ENCODE results near the gene TMEM255A.
A peak's percentile ranks its signal among the peaks of the same experiment; 100 is the strongest.
"Not testable (repeated sequence)": the region's sequence is repeated elsewhere in the genome, so short reads cannot be mapped to it uniquely, and the experiment has no call there.

Gene TMEM255A
- total RNA-seq, result 0.10 to 7.2 (median 1.2) reads per million in 17 experiments

DNA sequence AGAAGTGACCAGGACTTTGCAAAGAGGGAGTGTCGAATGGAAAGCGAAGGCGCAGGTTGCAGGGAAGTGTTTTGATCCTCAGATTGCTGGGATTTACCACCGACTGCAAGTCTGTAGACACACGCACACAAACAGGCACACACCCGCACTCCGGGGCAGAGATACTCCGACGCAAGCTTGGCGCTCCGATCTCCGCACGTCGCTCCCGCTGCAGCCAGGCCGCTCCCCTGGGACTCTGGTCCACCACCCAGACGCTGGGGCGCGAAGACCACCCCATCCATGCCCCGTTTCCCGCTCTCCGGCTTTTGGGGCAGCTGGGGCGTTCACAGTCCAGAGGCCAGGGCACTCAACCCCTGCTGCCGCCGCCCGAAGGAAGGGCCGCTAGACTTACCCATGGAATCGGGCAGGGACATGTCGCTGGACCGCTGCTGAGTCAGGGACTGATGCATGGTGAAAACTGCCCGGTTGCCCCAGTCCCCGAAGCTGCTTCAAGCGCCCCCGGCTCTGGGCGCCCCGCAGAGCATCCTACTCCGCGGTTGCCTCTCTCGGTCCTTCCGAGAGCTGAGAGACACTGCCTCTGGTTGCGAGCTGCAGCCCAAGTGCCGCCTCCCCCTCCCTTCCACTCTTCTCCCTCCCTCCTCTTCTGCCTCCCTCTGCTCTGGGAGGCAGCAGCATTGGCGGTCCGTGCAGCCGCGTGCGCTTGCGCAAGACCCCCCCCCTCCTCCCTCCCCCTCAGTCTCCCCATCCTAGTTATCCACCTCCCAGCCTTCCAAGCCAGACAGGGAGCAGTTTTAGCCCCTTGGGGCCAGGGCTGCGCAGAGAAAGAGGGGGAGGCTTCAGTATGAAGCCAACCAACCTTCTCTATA lies at the start of gene TMEM255A:
Gene TMEM255A, minus strand, starts transcription at position 601 of the 866 bp plus-strand sequence. Its CDS starts 152 bp downstream, at position 449.
- no peak for DNase-seq

DNA sequence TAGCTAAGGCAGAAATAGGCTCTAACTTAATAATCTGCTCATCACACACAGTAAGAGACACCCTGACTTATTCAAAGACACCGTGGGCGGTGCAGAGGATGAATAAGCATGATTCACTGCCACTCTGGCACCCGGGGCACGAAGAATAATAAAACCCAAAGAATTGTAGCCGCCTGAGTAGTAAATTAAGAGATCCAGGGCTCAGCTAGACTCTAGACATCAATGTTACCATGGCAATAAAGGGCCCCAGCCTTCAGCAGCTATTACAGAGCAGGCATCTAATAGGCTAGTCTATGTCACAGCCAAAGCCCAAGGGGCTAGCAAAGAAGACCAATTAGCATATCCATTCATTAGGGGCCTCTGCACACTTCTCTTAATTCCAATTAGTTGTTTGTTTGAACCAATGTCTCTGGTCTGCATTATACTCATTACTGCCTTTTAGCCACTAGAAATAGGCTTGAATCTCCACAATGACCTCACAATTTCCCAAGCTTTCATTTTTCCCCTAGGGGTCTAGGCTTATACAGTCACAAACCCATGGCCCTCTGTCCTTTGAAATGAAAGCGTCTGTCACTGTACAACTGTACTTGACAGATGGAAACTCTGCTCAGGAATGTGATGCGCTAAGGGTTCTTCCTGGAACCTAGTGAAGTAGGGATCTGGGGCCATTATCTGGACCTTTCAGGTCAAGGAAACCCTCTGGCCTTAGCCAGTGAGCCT lies 47.6 kb upstream of the TMEM255A start:
- DNase-seq, result peak; percentile 24 to 56 (median 49)

DNA sequence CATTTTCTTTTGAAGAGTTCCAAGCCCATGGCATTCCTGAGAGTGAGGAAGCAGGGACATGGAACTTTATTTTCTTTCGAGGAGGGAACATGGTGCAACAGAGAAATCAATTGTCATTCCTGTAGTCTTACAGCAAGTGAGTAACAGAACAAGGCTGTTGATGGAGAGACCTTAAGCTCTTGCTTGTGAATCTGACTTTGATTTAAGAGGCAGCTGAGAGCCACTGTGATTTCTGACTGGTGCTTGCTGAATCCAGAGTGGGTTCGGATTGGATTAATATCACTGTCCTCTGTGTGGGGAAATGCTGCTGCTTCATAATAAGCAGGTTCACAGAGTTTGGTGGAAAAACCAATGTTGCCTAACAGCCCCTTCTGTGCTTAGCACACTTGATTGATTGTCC lies 45.9 kb upstream of the TMEM255A start:
- DNase-seq, result no peak

DNA sequence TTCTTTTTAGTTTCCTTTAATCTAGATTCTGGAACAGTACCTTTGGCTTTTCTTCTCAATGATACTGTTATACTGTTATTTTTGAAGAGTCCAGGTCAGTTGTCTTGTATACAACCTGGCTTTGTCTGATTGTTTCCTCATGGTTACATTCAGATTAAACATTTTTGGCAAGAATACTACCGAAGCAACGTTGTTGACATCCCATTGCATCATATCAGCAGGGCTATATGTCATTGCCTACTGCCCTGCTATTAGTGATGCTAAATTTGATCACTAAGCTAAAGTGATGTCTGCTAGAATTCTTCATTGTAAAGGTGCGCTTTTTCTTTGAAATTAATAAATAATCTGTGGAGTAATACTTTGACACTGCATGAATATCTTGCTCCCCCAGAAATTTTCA lies 44.8 kb upstream of the TMEM255A start:
- DNase-seq, result no peak

DNA sequence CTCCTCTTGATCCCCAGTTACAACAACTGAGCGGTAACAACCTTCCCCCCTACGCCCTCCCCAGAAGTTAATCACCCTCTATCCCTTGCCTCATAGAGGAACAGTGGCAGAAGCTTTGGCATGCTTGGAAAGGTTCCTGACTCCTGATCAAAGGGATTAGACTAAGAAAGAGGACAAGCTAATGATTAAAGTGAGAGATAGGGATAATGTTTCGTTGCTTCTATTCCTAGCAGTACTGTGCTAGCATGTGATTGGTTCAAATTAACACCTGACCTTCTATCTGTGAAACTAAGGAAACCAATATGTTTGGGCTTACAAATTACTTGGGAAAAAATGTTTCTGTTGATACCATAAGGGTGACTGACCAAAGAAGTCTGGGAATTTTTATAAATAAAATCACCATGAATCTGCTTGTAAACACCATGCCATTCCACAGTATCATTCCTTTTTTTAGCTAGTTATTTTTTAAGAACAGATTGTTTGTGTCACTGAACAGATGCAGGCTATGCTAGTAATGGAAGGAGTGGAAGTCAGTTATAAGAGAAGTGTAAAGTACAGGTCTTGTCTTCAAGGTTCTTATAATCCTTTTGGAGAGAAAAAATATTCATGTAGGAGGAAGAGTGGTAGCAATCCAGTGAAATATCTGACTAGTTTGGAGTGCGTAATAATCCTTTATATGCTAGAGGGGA lies 39.3 kb upstream of the TMEM255A start:
- no peak for DNase-seq

DNA sequence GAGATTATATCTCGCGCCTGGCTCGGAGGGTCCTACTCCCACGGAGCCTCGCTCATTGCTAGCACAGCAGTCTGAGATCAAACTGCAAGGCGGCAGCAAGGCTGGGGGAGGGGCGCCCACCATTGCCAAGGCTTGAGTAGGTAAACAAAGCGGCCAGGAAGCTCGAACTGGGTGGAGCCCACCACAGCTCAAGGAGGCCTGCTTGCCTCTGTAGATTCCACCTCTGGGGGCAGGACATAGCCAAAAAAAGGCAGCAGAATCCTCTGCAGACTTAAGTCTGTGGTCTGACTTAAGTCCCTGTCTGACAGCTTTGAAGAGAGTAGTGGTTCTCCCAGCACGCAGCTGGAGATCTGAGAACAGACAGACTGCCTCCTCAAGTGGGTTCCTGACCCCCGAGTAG lies 33.3 kb upstream of the TMEM255A start:
- DNase-seq, result not testable (repeated sequence)

DNA sequence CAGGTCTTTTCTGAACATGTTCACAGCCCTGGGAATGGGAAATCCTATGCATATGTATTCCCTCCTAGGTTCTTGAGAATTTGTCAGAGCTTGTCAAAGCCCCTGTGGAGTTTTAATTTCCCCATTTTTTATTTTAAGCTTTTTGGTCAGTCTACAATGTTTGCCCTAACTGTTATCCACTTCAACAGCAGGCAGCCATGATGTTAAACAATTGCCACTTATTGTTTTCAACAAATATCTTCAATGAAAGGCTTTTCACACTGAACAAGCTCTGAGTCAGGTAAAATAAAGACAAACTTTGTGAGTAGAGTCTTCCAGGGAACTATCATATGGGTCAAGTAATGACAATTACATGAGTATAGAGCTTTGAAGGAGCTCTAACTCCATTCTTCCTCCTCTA lies 25.6 kb upstream of the TMEM255A start:
- no peak for DNase-seq

DNA sequence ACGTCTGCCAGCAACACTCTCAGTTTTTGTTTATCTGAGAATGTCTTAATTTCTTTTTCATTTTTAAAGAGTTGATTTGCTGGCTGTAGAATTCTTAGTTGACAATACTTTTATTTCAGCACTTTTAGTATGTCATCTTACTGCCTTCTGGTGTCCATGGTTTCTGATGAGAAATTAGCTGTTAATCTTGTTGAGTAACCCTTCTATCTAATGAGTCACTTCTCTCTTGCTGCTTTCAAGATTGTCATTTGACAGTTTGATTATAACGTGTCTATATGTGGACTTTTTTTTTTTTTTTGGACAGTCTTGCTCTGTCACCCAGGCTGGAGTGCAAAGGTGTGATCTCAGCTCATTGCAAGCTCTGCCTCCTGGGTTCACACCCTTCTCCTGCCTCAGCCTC lies 24.0 kb upstream of the TMEM255A start:
- DNase-seq, result peak in 2 of 4 experiments; percentile 24 to 28

DNA sequence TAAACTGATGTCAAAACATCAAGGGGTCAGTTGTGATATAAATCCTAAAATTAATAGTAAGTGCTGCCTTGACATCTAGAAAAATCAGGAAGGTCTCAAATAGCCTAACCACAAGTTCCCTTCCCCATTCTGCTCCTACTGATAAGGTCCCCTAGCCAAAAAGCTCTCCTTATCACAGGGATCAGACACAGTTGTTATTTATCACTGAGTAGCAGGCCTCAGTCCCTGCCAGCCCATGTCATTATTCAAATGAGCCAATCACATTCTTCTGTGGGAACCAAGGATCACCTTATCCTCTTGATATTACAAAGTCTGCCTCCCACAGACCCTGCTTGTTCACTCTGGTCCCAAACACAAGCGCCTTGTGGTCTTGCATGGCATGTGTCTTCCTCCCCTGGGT lies 23.3 kb upstream of the TMEM255A start:
- DNase-seq, result no peak

DNA sequence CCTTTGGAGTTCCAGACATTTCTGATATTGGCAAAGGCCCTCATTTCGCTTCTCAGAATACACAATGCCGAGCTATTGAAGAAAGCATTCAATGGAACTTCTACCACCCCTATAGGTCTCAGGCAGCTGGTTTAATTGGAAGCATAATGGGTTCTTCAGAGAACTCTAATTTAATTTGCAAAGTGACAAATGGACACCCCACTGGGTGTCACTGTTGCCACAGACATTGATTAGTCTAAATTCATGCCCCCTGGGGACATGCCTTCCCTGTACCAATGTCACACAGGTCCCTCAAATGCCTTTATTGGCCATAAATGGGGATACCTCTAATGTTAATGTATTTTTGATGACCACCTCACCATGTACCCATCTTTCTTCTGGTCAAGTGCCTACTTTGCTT lies 22.9 kb upstream of the TMEM255A start:
- peak in 1 of 4 experiments; percentile 3 for DNase-seq

DNA sequence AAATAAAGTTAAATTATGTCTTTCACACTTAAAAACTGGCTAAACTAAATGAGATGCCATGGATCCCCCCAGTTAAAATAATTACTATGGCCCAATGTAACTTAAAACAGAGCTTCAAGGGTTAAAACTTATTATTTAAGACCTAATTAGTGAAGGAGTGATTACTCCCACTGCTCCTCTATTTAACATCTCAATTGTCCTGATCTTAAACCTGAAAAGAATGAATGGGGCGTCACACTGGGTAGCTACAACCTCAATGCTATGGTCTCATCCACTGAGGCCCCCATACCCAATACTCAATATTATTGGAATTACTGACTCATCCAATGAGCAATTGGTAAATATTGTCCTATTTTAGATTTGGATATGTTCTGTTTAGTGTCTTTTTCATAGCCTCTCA lies 21.1 kb upstream of the TMEM255A start:
- no peak for DNase-seq

DNA sequence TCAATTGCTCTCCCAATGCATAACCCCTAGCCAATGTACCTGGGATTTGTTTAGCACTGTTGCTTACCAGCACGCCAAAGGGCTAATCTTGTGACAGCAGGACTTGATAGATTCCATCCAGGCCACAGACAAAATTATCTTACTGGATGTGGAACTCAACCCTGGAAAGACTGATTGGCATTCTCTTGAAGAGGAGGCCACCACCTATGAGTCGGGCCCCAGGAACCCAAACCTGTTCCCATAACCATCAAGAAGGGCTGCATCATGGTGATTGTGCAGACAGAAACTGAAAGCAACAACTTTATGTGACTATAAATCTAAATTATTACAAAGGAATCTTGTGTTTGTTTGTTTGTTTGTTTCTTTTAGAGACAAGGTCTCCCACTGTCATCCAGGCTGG lies 19.9 kb upstream of the TMEM255A start:
- DNase-seq, result no peak

DNA sequence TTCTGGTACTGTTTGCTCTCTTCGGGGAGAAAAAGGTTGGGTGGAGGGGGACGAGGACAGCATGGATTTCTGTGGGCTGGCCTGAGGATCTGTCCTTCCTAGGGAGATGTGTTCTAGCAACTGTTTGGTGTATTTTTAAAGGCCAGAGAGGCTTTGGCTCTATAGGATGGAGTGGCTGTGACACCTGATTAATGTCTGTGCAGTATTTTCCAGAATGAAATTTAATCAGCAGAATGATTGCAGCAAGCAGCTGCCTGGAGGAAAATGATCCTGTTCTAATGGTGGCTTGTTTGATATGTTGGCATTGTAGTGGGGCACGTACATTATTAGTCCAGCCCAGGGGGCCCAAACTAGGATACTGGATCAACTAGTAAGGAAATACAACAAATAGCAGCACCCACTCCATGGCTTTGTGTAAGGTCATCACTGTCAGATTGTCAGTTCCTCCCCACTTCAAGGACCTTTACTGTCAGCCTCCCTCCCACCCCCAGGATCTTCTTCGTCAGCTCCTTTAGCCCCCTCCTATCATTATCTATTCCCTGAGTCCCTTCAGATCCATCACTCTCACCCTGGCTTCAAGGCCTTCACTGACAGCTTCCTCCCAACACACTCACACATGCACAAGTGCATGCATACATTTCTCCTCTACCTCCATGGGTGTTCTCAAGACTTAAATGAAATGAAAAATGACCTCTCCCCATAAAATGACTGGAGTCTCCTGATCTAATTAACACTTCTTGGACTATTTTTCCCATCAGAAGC lies 10.4 kb upstream of the TMEM255A start:
- DNase-seq, result no peak

DNA sequence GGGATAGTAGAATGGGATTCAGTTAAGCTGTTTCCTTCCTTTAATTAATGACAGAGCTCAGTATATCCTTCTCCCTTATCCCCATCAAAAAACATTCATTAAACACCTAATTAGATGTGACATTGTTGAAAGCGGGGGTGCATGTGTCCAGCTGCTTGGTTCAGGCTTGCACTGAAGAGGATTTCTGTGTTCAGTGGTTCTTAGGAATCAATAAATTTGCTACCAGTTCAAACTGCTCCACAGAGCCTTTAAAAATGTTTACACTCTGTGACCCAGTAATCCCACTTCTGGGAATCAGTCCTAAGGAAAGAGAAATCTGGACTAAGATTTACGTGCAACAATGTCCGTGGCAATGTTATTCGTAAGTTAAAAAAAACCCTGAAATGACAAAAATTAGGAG lies 7.2 kb upstream of the TMEM255A start:
- DNase-seq, result no peak

DNA sequence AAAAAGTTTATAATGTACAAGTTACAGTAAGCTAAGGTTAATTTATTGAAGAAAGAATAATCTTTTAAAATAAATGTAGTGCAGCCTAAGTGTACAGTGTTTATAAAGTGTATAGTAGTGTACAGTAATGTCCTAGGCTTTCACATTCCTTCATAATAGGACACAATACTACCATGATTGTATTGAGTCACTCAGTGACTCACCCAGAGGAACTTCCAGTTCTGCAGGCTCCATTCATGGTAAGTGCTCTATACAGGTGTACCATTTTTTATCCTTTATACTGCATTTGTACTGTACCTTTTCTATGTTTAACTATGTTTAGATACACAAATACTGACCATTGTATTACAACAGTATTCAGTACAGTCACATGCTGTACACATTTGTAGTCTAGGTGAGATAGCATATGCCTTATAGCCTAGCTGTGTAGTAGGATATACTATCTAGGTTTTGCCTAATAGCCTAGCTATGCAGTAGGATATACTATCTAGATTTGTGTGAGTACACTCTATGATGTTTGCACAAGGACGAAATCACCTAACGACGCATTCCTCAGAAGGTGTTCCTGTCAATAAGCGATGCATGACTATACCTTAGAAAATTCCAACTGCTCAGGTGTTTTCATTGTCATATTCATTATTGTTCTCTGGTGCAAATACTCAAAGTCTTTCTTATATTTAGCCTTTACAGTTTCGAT lies 5.5 kb upstream of the TMEM255A start:
- DNase-seq, result peak in 1 of 4 experiments; percentile 12

DNA sequence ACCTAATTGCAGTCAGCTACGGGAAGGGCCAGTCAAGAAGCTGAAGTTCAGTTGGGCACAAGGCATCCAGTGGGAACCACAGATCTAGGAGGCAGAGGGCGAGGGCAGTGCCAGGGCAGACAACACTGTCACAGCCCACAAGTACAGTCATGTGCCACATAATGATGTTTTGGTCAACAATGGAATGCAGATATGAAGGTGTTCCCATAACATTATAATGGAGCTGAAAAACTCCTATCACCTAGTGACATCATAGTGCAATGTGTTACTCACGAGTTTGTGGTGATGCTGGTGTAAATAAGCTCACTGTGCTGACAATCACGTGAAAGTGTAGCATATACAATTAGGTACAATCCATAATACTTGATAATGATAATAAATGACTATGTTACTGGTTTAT lies 4.5 kb upstream of the TMEM255A start:
- no peak for DNase-seq

DNA sequence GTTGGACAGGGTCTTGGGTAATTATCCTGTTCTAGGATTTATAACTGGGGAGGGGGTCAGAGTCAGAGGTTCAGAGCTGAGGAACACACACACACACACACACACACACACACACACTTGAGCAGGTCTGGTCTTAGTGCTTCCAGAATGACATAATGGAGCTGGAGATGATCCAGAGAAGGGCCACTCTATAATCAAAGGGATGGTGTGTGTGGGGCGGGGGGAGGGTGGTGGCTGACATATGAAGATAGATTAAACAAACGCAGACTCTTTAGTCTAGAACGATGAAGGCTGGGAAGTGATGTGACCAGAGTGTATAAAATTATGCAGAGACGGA lies 434 bp upstream of the TMEM255A start:
- no peak for DNase-seq

DNA sequence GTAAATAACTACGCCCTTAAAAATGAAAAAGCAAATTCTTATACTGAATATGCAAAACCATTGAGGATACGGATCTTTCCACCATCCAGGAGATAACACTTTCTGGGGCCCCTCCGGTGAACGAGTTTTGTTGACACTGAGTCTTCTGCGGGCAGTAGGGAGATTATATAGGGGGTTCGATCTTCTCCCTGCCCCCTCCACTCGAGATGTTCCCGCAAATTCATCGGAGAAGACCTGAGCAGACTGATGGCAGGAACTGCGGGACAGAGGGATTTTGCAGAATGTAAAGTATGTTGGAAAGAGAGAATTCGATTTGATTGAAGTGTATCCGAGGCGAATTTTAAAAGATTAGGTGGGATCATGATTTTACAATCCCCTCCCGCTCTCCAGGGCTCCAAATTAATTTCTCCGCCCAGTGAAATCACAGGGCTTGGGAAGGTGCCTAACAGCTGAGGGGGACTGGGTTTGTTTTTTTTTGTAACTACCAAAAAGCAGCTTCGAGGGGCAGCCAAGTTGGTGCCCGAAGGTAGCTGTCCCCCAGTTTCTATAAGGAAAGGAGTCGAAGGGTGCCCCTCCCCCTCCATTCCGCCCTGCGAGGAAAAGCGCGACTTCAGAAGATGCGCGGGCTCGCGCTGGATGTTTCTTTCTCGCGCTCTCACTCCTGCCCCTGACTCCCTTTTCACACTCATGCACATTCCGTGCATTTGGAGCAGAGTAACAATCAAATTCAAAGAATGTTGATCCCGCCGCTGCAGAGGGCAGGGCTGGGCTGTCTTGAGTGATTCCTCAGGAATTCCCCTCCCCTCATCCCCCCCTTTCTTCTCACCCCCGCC lies 1.2 kb downstream of the TMEM255A start:
- no peak for DNase-seq

DNA sequence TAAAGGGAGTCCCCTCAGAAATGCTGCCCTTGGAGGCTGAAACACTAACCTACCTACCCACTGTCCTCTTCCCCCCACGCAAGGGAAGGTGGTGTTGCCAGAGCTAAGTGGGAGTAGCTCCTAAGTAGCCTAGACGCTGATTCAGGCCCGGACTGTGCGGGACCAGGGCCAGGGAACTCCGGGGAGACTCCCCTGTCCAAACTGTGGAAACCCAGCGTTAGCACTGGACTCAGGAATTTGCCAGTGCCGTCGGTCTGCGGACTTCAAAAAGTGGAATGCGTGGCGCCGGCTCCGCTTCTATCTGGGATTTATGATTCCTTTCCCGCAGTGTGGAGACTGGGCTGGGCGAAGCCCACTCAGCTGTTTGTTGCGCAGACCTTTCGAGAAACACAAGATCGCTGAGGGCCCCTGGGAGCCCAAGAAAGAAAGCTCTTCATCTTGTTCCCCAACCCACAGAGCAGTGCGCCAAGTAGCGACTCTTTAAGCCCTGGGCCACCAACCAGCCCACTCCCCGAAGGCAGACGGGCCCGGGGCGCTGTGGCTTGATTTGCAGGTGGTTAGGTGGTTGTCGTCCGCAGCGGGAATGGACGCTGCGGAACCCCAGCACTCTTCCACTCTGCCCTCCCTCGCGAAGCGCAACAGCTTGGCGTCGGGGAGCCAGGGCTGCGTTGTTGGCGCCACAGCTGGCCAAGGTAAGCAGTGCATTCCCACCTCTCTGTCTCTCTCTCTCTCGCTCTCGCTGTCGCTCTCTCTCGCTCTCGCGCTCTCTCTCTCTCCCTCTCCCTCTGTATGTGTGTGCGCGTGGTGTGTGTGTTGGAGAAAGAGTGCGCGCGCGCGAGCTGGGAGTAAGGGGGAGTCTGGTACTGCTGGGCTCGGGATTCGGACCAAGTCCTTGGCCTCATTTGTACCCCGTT lies 2.0 kb downstream of the TMEM255A start:
- peak in 3 of 4 experiments; percentile 45 to 66 (median 55) for DNase-seq

DNA sequence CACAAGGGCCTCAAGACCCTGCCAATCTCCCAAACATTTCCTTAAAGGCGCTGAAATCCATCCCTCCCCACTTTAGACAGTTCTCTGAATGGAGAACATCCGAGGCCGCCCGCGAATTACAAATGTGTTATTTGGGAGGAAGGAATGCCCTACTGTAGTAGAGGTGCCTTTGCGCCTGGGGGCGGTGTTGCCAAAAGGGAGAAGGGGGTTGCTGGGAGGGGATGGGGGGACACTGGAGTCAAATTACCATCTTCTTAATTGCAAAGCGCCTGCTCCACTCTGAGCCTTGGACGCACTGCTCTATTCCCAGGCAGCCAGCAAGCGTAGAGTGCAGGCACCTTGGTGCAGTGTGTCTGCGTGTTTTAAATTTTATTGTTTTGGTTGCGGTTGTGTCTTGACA lies 2.7 kb downstream of the TMEM255A start:
- peak in 1 of 4 experiments; percentile 40 for DNase-seq

Data from suppressor macrophage (primary cell).